SH-SY5Y (cell line): ENCODE data around the gene NMB.

Experiments used
- GATA2 ChIP-seq: IDR thresholded peaks from 2 replicates; pipeline ENCODE4 v1.6.1; 2011; ENCODE audit warnings: mild to moderate bottlenecking, low read depth, low read length
- GATA3 ChIP-seq: IDR thresholded peaks from 2 replicates; pipeline ENCODE4 v1.6.1; 2011; ENCODE audit warnings: low read depth, mild to moderate bottlenecking, low read length, moderate library complexity

DNA sequence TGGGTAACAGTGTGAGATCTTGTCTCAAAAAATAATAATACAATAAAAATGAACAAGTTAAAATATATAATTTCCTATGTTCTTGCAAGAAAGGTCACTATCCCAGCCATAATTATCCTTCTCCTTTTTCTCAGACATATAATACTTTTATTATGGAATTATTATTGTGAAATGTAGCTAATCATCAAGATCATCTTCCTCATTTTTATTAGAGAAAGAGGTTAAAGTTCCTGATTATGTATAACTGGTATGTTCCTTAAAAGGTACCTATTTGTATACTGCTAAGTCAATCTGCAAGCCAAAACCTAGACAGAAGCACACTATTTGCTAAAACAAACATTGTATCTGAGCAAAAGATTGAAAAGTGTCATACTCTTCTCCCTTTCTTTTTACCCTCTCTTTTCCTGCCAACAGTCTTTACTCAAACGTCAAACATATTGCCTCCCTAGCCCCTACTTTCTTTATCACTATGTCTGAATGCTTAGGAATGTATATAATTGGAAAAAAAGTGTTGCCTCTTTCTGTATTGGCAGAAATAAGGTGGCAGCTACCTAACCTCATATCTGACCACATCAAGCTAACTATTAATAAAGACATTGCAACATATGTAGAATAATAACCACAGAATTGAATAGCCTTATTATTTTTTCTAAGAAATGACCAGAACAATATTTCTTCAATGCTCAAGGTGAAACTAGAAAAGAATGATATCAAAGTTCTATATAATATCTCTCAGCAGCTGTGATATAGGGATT, 39.4 kb upstream of the NMB start:
- TF ChIP-seq GATA3 (no peak), GATA2 (no peak)
